HG03159 (cell line): ENCODE measurements around the gene DPEP1.
"Not testable (repeated sequence)": the region's sequence is repeated elsewhere in the genome, so short reads cannot be mapped to it uniquely, and the experiment has no call there.

Experiments
- ATAC-seq: cut with Tn5 transposase; IDR thresholded peaks from one replicate; pipeline ENCODE4 v1.9.1; 2021; ENCODE audit warnings: mild to moderate bottlenecking, moderate library complexity; ENCODE audit not compliant: unreplicated experiment

The DPEP1 gene

DNA sequence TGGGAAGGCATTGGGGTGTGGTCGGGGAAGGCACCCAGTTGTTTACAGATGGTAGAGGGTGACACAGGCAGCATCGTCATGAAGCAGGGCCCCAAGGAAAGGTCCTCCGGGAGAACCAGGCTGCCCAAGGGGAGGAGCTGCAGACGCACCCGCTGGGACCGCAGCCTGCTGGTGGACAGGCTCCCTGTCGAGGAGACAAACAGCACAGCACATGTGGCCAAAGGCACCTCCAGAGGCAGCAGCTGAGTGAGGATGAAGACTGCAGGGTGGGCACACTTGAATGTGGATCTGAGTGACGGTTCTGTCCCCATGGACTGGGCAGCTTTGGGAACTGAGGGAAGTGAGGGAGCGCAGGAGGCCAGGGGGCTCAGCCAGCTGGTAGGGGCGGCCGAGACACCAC is 31.7 kb downstream of the DPEP1 start:
- no peak for ATAC-seq

DNA sequence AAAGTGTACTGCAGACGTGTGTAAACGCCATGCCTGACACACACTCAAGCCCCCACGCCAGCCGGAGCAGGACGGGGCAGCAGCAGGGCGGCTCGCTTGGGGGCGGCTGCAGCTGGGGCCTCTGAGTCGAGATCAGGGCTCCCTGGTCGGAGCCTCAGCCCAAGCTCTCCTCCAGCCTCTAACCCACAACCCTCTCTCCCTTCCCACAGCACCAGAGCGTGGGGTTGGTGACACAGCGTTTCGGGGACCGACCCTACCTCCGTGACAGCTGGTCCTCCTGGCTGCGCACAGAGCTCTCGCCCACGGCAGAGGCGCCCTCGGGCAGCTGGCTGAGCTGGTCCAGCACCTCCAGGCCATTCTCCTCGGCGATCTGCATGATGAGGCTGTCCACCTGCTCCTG is 32.8 kb downstream of the DPEP1 start:
- ATAC-seq = no peak

- no peak for ATAC-seq
Observed at GRCh38 chr16:89646906-89647305, 33.5 kb downstream of the DPEP1 start.

DNA sequence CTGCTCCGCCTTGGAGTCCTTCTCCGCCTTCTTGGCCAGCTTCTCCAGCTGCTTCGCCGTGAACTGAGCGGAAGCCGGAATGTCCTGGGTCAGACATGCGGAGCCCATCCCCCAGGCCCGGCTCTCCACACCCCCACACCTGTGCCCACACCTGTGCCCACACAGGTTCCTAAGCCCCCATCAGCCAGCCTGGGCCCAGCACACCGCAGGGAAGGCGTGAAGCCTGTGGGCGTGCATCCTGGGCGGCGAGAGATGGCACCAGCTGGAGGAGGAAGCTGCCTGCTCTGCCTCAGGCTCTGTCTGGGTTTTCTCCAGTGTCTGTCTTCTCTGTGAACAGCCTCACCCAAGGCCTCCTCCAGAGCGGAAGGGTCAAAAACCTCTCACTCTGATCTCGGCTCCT is 38.1 kb downstream of the DPEP1 start:
- no peak for ATAC-seq

DNA sequence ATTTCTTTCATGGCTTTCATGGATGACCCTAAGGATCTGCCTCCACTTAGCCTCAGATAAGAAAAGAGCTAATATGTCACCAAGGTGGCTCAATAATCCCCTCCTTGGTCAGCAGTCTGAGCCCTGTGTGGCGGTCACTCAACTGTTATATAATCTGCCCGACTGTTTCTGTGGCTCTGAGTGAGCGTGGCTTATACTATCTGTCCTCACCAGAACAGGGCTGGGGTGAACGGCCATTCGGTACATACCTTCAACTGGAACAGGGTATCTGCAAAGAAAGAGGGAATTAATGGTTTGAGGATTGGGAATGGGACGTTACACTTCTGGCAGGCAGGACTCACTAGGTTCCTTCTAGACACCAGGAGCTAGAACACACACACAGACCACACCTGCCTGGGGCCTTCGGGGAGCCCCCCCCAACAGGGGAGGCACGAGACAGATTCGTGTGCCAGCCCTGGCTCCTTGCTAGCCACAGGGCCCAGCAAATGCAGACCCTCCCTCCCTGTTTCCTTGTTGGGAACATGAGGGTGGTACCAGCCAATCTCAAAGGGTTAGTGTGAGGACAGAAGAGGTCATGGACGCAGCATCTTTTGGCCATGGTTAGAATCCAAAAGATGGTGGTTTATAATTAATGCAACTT is 40.3 kb downstream of the DPEP1 start:
- ATAC-seq = no peak

DNA sequence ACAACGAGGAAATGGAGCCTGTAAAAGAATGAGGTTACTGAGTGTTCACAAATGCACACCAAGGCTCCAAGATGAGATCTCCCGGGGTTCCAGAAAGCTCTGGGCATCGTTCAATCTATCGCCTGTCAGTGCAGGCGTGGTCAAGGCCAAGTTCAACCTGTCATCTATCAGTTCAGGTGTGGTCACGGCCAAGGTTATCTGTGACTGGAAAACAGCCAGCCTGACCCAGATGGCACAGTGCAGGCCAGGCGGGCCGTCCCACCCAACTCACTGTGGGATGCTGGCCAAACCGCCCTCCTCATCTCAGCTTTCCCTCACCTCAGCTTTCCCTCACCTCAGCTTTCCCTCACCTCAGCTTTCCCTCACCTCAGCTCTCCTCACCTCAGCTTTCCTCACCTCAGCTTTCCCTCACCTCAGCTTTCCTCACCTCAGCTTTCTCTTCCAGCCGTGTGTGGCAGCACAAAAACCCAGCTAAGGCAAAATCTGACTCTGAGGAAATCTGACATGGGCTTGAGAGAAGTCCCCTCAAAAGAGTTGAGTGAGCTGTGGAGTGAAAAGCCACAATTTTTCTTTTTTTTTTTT is 41.7 kb downstream of the DPEP1 start:
- no peak for ATAC-seq

- no peak for ATAC-seq
Observed at GRCh38 chr16:89656435-89657121, 43.1 kb downstream of the DPEP1 start.

GRCh38 chr16:89657442-89658220 is 44.2 kb downstream of the DPEP1 start, which contains the start of the genes CHMP1A and SPATA33:
CHMP1A (minus strand) TSS chr16:89657708; CDS start chr16:89657588, 120 bp downstream.
SPATA33 (plus strand) TSS chr16:89657836; CDS start chr16:89657912, 76 bp downstream.
- ATAC-seq = peak; percentile 93

DNA sequence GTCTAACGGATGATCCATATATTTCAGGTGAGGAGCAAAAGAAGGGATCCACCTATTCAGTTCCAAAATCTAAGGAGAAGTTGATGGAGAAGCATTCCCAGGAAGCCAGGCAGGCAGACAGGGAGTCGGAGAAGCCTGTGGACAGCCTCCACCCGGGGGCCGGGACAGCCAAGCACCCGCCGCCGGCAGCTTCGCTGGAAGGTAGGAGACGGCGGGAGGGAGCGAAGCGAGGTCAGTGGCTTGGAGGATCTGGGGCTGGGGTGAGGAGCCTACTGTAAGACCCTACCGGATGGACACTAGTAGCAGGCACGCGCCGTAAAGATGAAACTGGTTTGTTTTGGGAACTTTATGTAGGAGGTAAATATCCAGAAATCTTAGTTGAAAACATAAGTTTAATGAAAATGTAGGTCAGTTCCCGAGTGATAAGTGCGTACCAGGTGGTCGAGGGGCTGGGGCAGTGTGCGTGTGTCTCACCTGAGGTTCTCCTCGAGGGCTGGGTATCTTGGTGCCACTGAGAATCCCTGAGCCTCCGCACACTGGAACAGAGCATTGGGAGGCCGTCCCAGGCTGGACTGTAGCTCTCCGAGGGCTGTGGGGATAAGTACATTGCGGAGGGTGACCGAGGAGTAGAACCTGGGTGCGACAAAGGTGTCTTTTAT is 44.9 kb downstream of the DPEP1 start:
- no peak for ATAC-seq

- no peak for ATAC-seq
Observed at GRCh38 chr16:89660146-89660545, 46.7 kb downstream of the DPEP1 start.

DNA sequence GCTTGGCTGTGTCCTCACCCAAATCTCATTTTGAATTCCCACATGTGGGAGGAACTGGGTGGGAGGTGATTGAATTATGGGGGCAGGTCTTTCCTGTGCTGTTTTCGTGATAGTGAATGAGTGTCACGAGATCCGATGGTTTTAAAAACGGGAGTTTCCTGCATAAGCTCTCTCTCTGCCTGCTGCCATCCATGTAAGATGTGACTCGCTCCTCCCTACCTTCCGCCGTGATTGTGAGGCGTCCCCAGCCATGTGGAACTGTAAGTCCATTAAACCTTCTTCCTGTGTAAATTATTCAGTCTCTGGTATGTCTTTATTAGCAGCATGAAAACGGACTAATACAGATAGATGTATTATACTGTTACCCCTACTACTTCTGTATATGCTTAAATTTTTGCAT is 47.8 kb downstream of the DPEP1 start:
- ATAC-seq = no peak

DNA sequence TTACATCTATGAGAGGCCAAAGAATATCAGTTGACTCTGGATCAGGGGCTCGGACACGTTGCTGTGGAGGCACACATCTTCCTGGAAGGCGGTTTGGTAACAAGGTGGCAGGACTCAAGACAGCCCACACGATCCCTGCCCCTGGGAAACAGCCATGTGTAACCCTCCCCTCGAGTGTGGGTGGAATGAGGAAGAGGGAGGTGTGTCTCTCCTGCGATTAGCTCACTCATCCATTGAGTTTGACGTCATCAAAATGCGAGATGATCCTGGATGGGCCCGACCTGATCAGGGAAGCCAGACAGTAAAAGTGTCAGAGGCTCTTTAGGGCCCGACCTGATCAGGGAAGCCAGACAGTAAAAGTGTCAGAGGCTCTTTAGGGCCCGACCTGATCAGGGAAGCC is 50.8 kb downstream of the DPEP1 start:
- not testable (repeated sequence) for ATAC-seq

GRCh38 chr16:89667000-89667399 is 53.6 kb downstream of the DPEP1 start:
- ATAC-seq = not testable (repeated sequence)

DNA sequence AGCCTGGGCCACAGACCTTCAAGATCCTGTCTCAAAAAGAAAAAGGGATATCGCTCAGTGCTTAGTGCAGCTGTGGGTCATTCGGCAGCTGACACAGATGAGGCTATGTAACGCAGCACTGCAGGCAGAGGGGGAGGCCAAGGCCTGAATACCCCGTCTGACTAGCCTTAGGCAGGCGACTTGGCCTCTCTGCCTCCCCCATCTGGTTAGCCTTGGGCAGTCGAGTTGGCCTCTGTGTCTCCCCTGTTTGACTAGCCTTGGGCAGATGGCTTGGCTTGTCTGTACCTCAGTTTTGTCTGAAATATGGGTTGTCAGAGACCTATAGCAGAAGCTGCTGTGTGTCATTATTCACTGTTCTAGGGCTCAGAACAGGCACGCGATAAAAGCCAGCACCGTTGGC is 54.2 kb downstream of the DPEP1 start:
- ATAC-seq = no peak

- ATAC-seq = no peak
Observed at GRCh38 chr16:89668790-89669158, 55.3 kb downstream of the DPEP1 start.

- ATAC-seq = no peak
Observed at GRCh38 chr16:89669755-89670154, 56.3 kb downstream of the DPEP1 start.

GRCh38 chr16:89670496-89671431 is 57.3 kb downstream of the DPEP1 start:
- no peak for ATAC-seq

DNA sequence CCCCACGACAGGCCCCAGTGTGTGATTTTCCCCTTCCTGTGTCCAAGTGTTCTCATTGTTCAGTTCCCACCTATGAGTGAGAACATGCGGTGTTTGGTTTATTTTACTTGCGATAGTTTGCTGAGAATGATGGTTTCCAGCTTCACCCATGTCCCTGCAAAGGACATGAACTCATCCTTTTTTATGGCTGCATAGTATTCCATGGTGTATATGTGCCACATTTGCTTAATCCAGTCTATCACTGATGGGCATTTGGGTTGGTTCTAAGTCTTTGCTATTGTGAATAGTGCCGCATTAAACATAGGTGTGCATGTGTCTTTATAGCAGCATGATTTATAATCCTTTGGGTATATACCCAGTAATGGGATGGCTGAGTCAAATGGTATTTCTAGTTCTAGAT is 58.1 kb downstream of the DPEP1 start:
- ATAC-seq = not testable (repeated sequence)

DNA sequence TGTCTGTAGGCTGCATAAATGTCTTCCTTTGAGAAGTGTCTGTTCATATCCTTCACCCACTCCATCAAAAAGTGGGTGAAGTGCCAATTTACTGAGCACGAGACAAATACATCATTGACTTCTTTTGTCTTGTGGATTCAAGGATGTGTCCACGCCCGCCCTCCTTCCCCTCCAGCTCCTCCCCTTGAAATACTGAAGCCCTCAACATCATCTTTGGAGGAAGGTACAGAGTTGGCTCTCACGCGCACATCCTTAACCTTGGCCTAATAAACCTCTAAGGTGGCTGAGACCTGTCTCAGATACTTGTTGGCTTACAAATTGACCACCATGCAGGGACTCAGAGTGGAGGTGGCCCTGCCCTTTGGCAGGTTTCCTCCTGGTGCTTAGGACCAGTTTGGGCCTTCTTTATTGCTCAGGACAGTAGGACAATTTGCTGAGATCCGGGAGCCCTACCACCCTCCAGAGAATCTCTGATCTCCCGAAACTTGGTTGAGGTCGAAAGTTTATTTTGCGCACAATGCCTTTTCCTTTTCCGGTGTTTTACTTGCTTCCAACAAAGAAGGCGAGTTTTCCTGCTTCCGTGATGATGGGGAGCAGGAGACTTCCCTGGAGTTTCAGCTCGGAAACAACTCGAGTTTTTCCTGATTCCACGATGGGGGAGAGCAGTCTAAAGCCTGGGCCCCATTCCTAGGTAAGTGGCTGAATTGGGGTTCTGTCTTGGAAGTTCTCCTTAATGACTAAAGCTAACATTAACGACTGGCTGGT is 58.9 kb downstream of the DPEP1 start:
- no peak for ATAC-seq
